ENCODE results near the gene GPBAR1. TPM values are rescaled to one million over a fixed set of nuclear protein-coding genes. Genes with fewer than 3 reads are reported as not detected.

The GPBAR1 gene
- total and polyA plus RNA-seq, 2 of the 8 experiments (the other 6 are each of a cell fraction or from before 2014, with no cell fraction given) = 0.32 to 0.59 TPM

GRCh38 chr2:218217360-218218267 is 43.2 kb upstream of the GPBAR1 start (continued):
- TF ChIP-seq, protein P1, sequence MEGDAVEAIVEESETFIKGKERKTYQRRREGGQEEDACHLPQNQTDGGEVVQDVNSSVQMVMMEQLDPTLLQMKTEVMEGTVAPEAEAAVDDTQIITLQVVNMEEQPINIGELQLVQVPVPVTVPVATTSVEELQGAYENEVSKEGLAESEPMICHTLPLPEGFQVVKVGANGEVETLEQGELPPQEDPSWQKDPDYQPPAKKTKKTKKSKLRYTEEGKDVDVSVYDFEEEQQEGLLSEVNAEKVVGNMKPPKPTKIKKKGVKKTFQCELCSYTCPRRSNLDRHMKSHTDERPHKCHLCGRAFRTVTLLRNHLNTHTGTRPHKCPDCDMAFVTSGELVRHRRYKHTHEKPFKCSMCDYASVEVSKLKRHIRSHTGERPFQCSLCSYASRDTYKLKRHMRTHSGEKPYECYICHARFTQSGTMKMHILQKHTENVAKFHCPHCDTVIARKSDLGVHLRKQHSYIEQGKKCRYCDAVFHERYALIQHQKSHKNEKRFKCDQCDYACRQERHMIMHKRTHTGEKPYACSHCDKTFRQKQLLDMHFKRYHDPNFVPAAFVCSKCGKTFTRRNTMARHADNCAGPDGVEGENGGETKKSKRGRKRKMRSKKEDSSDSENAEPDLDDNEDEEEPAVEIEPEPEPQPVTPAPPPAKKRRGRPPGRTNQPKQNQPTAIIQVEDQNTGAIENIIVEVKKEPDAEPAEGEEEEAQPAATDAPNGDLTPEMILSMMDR (IDR thresholded peaks at IDR 0.05; ENCODE audit: control extremely low read depth in 1 of 3, insufficient read depth in 1 of 3, low read depth in 1 of 3, low read length in 3 of 3) = no peak
- TF ChIP-seq EZH2 (IDR thresholded peaks at IDR 0.05; ENCODE audit: low read depth, low read length, severe bottlenecking) (no peak), SP4 (IDR thresholded peaks at IDR 0.05; ENCODE audit: low read length) (no peak), ATF3 (IDR thresholded peaks at IDR 0.05; ENCODE audit: insufficient read depth, low read depth, low read length) (no peak), ASH2L (IDR thresholded peaks at IDR 0.05; ENCODE audit: low read length) (peak; percentile 52), HDAC6 (IDR thresholded peaks at IDR 0.05; ENCODE audit: low read depth, low read length) (no peak), SP2 (IDR thresholded peaks at IDR 0.05; ENCODE audit: low read length) (no peak), POLR2A (IDR thresholded peaks at IDR 0.05; ENCODE audit: control extremely low read depth in 1 of 2, low read depth in 2 of 2, low read length in 2 of 2) (peak in 1 of 2 experiments; percentile 67; a peak in 1 of 3 replicates), BACH1 (IDR thresholded peaks at IDR 0.05; ENCODE audit: low read length) (0 out of 2 replicates have a peak, but pooled peaks have one; percentile 10), CEBPB (IDR thresholded peaks at IDR 0.05; ENCODE audit: low read depth, low read length) (no peak), TAF1 (IDR thresholded peaks at IDR 0.05; ENCODE audit: low read depth, low read length) (peak; percentile 32; the same call in 1 of the 2 replicates), RFX5 (IDR thresholded peaks at IDR 0.05; ENCODE audit: borderline replicate concordance, low read depth, low read length) (no peak), CBX5 (IDR thresholded peaks at IDR 0.05; ENCODE audit: low read depth, low read length) (no peak), FOSL1 (IDR thresholded peaks at IDR 0.05; ENCODE audit: insufficient read depth, low read depth, low read length) (no peak), SIRT6 (IDR thresholded peaks at IDR 0.05; ENCODE audit: low read length) (no peak)
